NCI-H1092 (cell line): Measurements from ENCODE around the gene NOS2.
"Not testable (repeated sequence)": the region's sequence is repeated elsewhere in the genome, so short reads cannot be mapped to it uniquely, and the experiment has no call there.

Source experiments
- DNase-seq: peaks from one replicate; lab custom pipeline; 2025; lab: John Stamatoyannopoulos, UW

The NOS2 gene

GRCh38 chr17:27783440-27784350 is 16.6 kb downstream of the NOS2 start:
- no peak for DNase-seq

- no peak for DNase-seq
Observed at GRCh38 chr17:27782791-27783206, 17.5 kb downstream of the NOS2 start.

GRCh38 chr17:27780828-27781404 is 19.4 kb downstream of the NOS2 start:
- no peak for DNase-seq

GRCh38 chr17:27780092-27780827 is 20.1 kb downstream of the NOS2 start:
- no peak for DNase-seq

- DNase-seq = no peak
Observed at GRCh38 chr17:27778183-27778582, 22.1 kb downstream of the NOS2 start.

- no peak for DNase-seq
Observed at GRCh38 chr17:27776882-27777624, 23.3 kb downstream of the NOS2 start.

- DNase-seq = no peak
Observed at GRCh38 chr17:27771586-27771985, 28.7 kb downstream of the NOS2 start.

GRCh38 chr17:27770877-27771276 is 29.5 kb downstream of the NOS2 start:
- no peak for DNase-seq

- no peak for DNase-seq
Observed at GRCh38 chr17:27768858-27769410, 31.4 kb downstream of the NOS2 start.

- DNase-seq = no peak
Observed at GRCh38 chr17:27766438-27766837, 33.9 kb downstream of the NOS2 start.

- DNase-seq = no peak
Observed at GRCh38 chr17:27765353-27765752, 35.0 kb downstream of the NOS2 start.

GRCh38 chr17:27764589-27764988 is 35.7 kb downstream of the NOS2 start:
- DNase-seq = no peak

- DNase-seq = no peak
Observed at GRCh38 chr17:27762527-27763305, 37.6 kb downstream of the NOS2 start.

GRCh38 chr17:27760931-27761330 is 39.4 kb downstream of the NOS2 start:
- DNase-seq = not testable (repeated sequence)

- DNase-seq = peak; percentile 21
Observed at GRCh38 chr17:27760069-27760885, 40.1 kb downstream of the NOS2 start.

GRCh38 chr17:27759528-27759927 is 40.8 kb downstream of the NOS2 start:
- no peak for DNase-seq

- DNase-seq = peak; percentile 5
Observed at GRCh38 chr17:27756467-27757371, 43.6 kb downstream of the NOS2 start.

GRCh38 chr17:27755706-27756466 is 44.4 kb downstream of the NOS2 start:
- no peak for DNase-seq
